Measurements from ENCODE around the gene NUP107.
"Not testable (repeated sequence)": the region's sequence is repeated elsewhere in the genome, so short reads cannot be mapped to it uniquely, and the experiment has no call there.

The NUP107 gene

GRCh38 chr12:68686595-68687521 lies at the start of gene NUP107:
TSS of gene NUP107 (plus strand) at chr12:68686978. CDS start at chr12:68687066, 88 bp downstream.
- DNase-seq (ENCODE audit: extremely low spot score, insufficient read length, low read depth) (peak; percentile 97), FAIRE-seq (peak; percentile 94)

GRCh38 chr12:68637439-68637838 lies 49.3 kb upstream of the NUP107 start:
- DNase-seq (ENCODE audit: extremely low spot score, insufficient read length, low read depth); FAIRE-seq: not testable (repeated sequence)

GRCh38 chr12:68638171-68638570 lies 48.6 kb upstream of the NUP107 start:
- no peak for DNase-seq (ENCODE audit: extremely low spot score, insufficient read length, low read depth)
- peak; percentile 54 for FAIRE-seq

GRCh38 chr12:68638721-68639395 lies 47.9 kb upstream of the NUP107 start:
- FAIRE-seq (peak; percentile 48), DNase-seq (ENCODE audit: extremely low spot score, insufficient read length, low read depth) (no peak)

GRCh38 chr12:68639396-68639767 lies 47.4 kb upstream of the NUP107 start:
- no peak for DNase-seq (ENCODE audit: extremely low spot score, insufficient read length, low read depth)
- peak; percentile 39 for FAIRE-seq

- peak; percentile 20 for DNase-seq (ENCODE audit: extremely low spot score, insufficient read length, low read depth)
- FAIRE-seq, result peak; percentile 84
These were observed 45.6 kb upstream of the NUP107 start for GRCh38 chr12:68641138-68641537.

- DNase-seq (ENCODE audit: extremely low spot score, insufficient read length, low read depth) (no peak), FAIRE-seq (no peak)
These were observed 40.3 kb upstream of the NUP107 start for GRCh38 chr12:68646484-68646883.

GRCh38 chr12:68647507-68647906 lies 39.3 kb upstream of the NUP107 start:
- DNase-seq (ENCODE audit: extremely low spot score, insufficient read length, low read depth) (no peak), FAIRE-seq (no peak)

- FAIRE-seq (no peak), DNase-seq (ENCODE audit: extremely low spot score, insufficient read length, low read depth) (no peak)
These were observed 38.6 kb upstream of the NUP107 start for GRCh38 chr12:68648179-68648578.

GRCh38 chr12:68665016-68665569 lies 21.7 kb upstream of the NUP107 start:
- no peak for FAIRE-seq
- no peak for DNase-seq (ENCODE audit: extremely low spot score, insufficient read length, low read depth)

GRCh38 chr12:68667291-68667690 lies 19.5 kb upstream of the NUP107 start:
- FAIRE-seq (no peak), DNase-seq (ENCODE audit: extremely low spot score, insufficient read length, low read depth) (no peak)

GRCh38 chr12:68667896-68668295 lies 18.9 kb upstream of the NUP107 start:
- FAIRE-seq, result no peak
- no peak for DNase-seq (ENCODE audit: extremely low spot score, insufficient read length, low read depth)

- DNase-seq (ENCODE audit: extremely low spot score, insufficient read length, low read depth), result no peak
- FAIRE-seq, result no peak
These were observed 15.6 kb upstream of the NUP107 start for GRCh38 chr12:68671179-68671578.

- DNase-seq (ENCODE audit: extremely low spot score, insufficient read length, low read depth), result no peak
- no peak for FAIRE-seq
These were observed 13.0 kb upstream of the NUP107 start for GRCh38 chr12:68673788-68674187.

GRCh38 chr12:68674376-68674775 lies 12.4 kb upstream of the NUP107 start:
- no peak for DNase-seq (ENCODE audit: extremely low spot score, insufficient read length, low read depth)
- FAIRE-seq, result no peak

GRCh38 chr12:68675101-68675842 lies 11.5 kb upstream of the NUP107 start:
- no peak for FAIRE-seq

GRCh38 chr12:68676854-68677253 lies 9.9 kb upstream of the NUP107 start:
- FAIRE-seq; DNase-seq (ENCODE audit: extremely low spot score, insufficient read length, low read depth): not testable (repeated sequence)

More at GRCh38 chr12:68675101-68675842, 11.5 kb upstream of the NUP107 start:
- DNase-seq (ENCODE audit: extremely low spot score, insufficient read length, low read depth), result no peak

GRCh38 chr12:68686262-68686594 lies 550 bp upstream of the NUP107 start:
- DNase-seq (ENCODE audit: extremely low spot score, insufficient read length, low read depth), result no peak
- FAIRE-seq, result no peak

- DNase-seq (ENCODE audit: extremely low spot score, insufficient read length, low read depth), result no peak
- peak; percentile 12 for FAIRE-seq
These were observed 8.7 kb downstream of the NUP107 start for GRCh38 chr12:68695454-68695853.

- DNase-seq (ENCODE audit: extremely low spot score, insufficient read length, low read depth) (no peak), FAIRE-seq (no peak)
These were observed 12.7 kb downstream of the NUP107 start for GRCh38 chr12:68699486-68699885.
